LNCaP clone FGC (cell line): ENCODE measurements around the gene ABTB2.

Source experiments
- DNase-seq: peaks from one replicate; pipeline ENCODE4 v3.0.0-alpha.2; 2011; ENCODE audit warnings: low read depth
- H3K4me3 ChIP-seq: 2 replicates; pipeline ENCODE4 v1.5.1; 2011; ENCODE audit warnings: mild to moderate bottlenecking, low read depth, low read length, control low read depth
- CTCF ChIP-seq: IDR thresholded peaks from 2 replicates; pipeline ENCODE4 v1.5.1; 2012; ENCODE audit warnings: mild to moderate bottlenecking; ENCODE audit not compliant: control insufficient read depth, insufficient read depth; ENCODE audit errors: extremely low read depth

Gene ABTB2

GRCh38 chr11:34363363-34364084, 5.7 kb upstream of the ABTB2 start:
- no peak for TF ChIP-seq CTCF
- H3K4me3 ChIP-seq: no peak overlapping the region
- no peak for DNase-seq

- no peak for DNase-seq
- H3K4me3 ChIP-seq: no peak overlapping the region
- no peak for TF ChIP-seq CTCF
These were observed 2.2 kb upstream of the ABTB2 start for GRCh38 chr11:34360046-34360445.

- no peak for DNase-seq
- peak overlapping the region; percentile 53 for H3K4me3 ChIP-seq
- no peak for TF ChIP-seq CTCF
These were observed 1.7 kb upstream of the ABTB2 start for GRCh38 chr11:34359548-34359891.

GRCh38 chr11:34358728-34359547, 1.1 kb upstream of the ABTB2 start:
- peak; percentile 26 for DNase-seq
- H3K4me3 ChIP-seq: peak overlapping the region; percentile 53
- peak; percentile 84 for TF ChIP-seq CTCF

GRCh38 chr11:34358258-34358727, 483 bp upstream of the ABTB2 start:
- peak; percentile 68 for DNase-seq
- TF ChIP-seq CTCF: 0 out of 2 replicates have a peak, but pooled peaks have one; percentile 2
- peak overlapping the region; percentile 53 for H3K4me3 ChIP-seq

- no peak for DNase-seq
- peak overlapping the region; percentile 61 for H3K4me3 ChIP-seq
- peak; percentile 46 for TF ChIP-seq CTCF
These were observed 703 bp downstream of the ABTB2 start for GRCh38 chr11:34356913-34357700.
